Fibroblast of lung (primary cell): ENCODE measurements around the gene WAS.

Source experiments
- CTCF ChIP-seq, 2 donors: IDR thresholded peaks in 1 of 2; conservative IDR thresholded peaks in 1 of 2; 1 replicate in 1 of 2; 2 replicates in 1 of 2; pipeline ENCODE4 v1.5.1; 2011 to 2012; ENCODE audit warnings: low read length in 2 of 2, control low read depth in 1 of 2, inconsistent platforms in 1 of 2, low read depth in 1 of 2, mild to moderate bottlenecking in 1 of 2
- EZH2 ChIP-seq: IDR thresholded peaks from 2 replicates; pipeline ENCODE4 v1.5.1; 2012; ENCODE audit warnings: low read length, control low read depth, mild to moderate bottlenecking; ENCODE audit errors: missing control alignments

GRCh38 chrX:48636776-48637175 is 46.8 kb upstream of the WAS start:
- TF ChIP-seq CTCF (conservative IDR thresholded peaks at IDR 0.05 in 1 of 2, IDR thresholded peaks at IDR 0.05 in 1 of 2; ENCODE audit: low read depth in 1 of 2, low read length in 2 of 2) (no peak), EZH2 (no peak)
